ENCODE measurements around the gene DGCR2. TPM values are rescaled to one million over a fixed set of nuclear protein-coding genes. Genes with fewer than 3 reads are reported as not detected.
"Not testable (repeated sequence)": the region's sequence is repeated elsewhere in the genome, so short reads cannot be mapped to it uniquely, and the experiment has no call there.

Gene DGCR2
- total RNA-seq, 2 experiments from 2014 or later: 20.5 to 22.2 TPM

- H3K27ac Mint-ChIP-seq: no peak overlapping the region
- no peak overlapping the region for H3K4me3 Mint-ChIP-seq
- H3K9me3 Mint-ChIP-seq: no peaks in the 10 kb centered on the region
- no peaks in the 10 kb centered on the region for H3K36me3 Mint-ChIP-seq
- DNase-seq: no peak
- peaks cover 7% of the 10 kb centered on the region for H3K27me3 Mint-ChIP-seq
- H3K4me1 Mint-ChIP-seq: no peaks in the 10 kb centered on the region
These were observed 130.3 kb downstream of the DGCR2 start for GRCh38 chr22:18991821-18992442.

- Mint-ChIP-seq H3K27ac (no peak overlapping the region), H3K27me3 (peaks cover 7% of the 10 kb centered on the region), H3K4me3 (no peak overlapping the region), H3K36me3 (no peaks in the 10 kb centered on the region), H3K9me3 (no peaks in the 10 kb centered on the region), H3K4me1 (no peaks in the 10 kb centered on the region)
- no peak for DNase-seq
These were observed 131.1 kb downstream of the DGCR2 start for GRCh38 chr22:18991138-18991432.

DNA sequence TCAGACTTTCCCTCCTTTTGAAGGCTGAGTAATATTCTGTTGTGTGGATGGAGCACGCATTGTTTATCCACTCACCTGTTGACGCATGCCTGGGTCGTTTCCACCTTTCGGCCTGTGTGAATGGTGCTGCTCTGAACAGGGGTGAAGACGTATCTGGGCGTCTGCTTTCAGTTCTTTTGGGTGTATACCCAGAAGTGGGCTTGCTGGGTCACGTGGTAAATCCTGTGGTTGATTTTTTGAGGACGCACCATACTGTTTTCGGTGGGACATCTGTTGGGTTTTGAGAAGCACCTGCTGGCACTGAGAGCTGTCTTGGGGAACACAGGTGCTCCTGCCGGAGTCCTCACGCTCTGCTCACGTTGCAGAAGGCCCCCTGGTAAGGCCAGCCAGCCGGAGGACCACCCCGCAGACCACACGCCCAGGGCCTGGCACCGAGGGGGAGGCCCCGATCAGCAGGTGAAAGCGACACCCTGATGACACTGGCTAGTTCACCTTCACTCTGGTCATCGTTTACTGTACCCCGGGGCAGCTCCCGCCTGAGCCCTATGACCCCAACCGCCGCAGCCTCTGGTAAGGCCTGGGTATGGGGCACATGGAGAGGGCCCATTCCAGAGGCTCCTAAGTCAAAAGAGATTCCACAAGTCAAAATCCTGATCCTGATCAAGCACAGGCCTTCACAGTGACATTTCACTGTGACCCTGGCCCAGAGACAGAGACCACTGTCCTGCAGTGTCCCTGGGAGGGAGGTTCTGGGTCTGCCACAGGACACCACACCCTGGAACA, 131.7 kb downstream of the DGCR2 start:
- Mint-ChIP-seq H3K27ac (no peak overlapping the region), H3K4me1 (no peaks in the 10 kb centered on the region), H3K27me3 (peaks cover 4% of the 10 kb centered on the region), H3K9me3 (no peaks in the 10 kb centered on the region), H3K4me3 (no peak overlapping the region), H3K36me3 (no peaks in the 10 kb centered on the region)
- no peak for DNase-seq

DNA sequence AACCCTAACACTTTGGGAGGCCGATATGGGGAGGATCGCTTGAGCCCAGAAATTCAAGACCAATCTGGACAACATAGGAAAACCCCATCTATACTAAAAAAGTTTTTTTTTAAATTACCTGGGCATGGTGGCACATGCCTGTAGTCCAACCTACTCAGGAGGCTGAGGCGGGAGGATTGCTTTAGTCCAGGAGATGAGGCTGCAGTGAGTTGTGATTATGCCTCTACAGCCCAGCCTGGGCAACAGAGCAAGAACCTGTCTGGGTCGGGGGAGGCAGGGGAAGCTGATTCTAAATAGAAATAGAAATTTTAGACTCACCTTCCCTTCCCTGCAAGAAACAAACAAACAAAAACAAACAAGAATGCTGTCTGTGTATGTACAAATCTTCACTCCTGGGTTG, 133.3 kb downstream of the DGCR2 start:
- Mint-ChIP-seq H3K9me3 (no peaks in the 10 kb centered on the region), H3K27ac (no peak overlapping the region), H3K36me3 (no peaks in the 10 kb centered on the region), H3K27me3 (peaks cover 4% of the 10 kb centered on the region), H3K4me3 (no peak overlapping the region), H3K4me1 (no peaks in the 10 kb centered on the region)
- DNase-seq: no peak

- DNase-seq: no peak
- H3K4me1 Mint-ChIP-seq: no peaks in the 10 kb centered on the region
- H3K9me3 Mint-ChIP-seq: no peaks in the 10 kb centered on the region
- no peak overlapping the region for H3K4me3 Mint-ChIP-seq
- H3K36me3 Mint-ChIP-seq: no peaks in the 10 kb centered on the region
- H3K27ac Mint-ChIP-seq: no peak overlapping the region
- no peaks in the 10 kb centered on the region for H3K27me3 Mint-ChIP-seq
These were observed 134.4 kb downstream of the DGCR2 start for GRCh38 chr22:18987765-18988164.

DNA sequence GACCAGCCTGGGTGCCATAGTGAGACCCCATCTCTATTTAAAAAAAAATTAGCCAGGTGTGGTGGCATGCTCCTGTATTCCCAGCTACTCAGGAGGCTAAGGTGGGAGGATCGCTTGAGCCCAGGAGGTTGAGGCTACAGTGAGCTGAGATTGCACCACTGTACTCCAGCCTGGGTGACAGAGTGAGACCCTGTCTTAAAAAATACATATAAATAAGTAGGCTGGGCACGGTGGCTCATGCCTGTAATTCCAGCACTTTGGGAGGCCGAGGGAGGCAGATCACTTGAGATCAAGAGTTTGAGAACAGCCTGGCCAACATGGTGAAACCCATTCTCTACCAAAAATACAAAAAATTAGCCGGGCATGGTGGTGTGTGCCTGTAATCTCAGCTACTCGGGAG, 135.1 kb downstream of the DGCR2 start:
- not testable (repeated sequence) for H3K9me3 Mint-ChIP-seq, DNase-seq, H3K4me1 Mint-ChIP-seq, H3K27ac Mint-ChIP-seq, H3K36me3 Mint-ChIP-seq, H3K4me3 Mint-ChIP-seq, H3K27me3 Mint-ChIP-seq

Other genes with a start within 250 kb of the DGCR2 start
- gene DGCR6, start 216.1 kb downstream of the DGCR2 start, total RNA-seq: 1 to 10 TPM in 1 of 2 experiments, under 1 TPM in 1; 0.68 to 2.1 TPM
- gene PRODH, start 186.1 kb downstream of the DGCR2 start, total RNA-seq: not detected
- gene TSSK2, start 8.9 kb upstream of the DGCR2 start, total RNA-seq: not detected
- gene ESS2, start 22.2 kb upstream of the DGCR2 start, total RNA-seq: 10 to 100 TPM; 16.8 to 18.0 TPM
- not detected for gene GSC2, start 27.9 kb upstream of the DGCR2 start, total RNA-seq
- gene SLC25A1, start 56.3 kb upstream of the DGCR2 start, total RNA-seq: 10 to 100 TPM; 47.9 to 53.8 TPM
- under 1 TPM; 0.29 to 0.52 TPM for gene CLTCL1, start 169.3 kb upstream of the DGCR2 start, total RNA-seq